ENCODE results near the gene MT1E.

DNA sequence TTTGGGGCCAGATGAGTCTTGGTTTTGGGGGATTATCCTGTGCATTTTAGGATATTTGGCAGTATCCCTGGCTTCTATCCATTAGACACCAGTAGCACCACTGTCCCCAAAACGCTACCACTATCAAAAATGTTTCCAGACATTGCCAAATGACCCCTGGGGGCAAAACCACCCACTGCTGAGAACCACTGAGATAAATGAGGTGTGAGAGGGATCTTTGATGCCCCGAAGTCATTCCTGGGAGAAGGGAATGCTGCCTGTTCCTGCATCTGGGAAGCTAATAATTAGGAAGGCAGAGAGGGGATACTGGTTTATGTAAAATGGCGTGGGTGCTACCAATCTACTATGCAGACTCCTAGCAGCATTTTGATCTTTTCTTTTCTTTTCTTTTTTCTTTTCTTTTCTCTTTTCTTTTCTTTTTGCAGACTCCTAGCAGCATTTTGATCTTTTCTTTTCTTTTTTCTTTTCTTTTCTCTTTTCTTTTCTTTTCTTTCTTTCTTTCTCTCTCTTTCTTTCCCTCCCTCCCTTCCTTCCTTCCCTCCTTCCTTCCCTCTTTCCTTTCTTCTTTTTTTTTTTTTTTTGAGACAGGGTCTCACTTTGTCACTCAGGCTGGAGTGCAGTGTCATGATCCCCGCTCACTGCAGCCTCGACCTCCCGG, 45.1 kb upstream of the MT1E start:
- TF ChIP-seq, protein P1, sequence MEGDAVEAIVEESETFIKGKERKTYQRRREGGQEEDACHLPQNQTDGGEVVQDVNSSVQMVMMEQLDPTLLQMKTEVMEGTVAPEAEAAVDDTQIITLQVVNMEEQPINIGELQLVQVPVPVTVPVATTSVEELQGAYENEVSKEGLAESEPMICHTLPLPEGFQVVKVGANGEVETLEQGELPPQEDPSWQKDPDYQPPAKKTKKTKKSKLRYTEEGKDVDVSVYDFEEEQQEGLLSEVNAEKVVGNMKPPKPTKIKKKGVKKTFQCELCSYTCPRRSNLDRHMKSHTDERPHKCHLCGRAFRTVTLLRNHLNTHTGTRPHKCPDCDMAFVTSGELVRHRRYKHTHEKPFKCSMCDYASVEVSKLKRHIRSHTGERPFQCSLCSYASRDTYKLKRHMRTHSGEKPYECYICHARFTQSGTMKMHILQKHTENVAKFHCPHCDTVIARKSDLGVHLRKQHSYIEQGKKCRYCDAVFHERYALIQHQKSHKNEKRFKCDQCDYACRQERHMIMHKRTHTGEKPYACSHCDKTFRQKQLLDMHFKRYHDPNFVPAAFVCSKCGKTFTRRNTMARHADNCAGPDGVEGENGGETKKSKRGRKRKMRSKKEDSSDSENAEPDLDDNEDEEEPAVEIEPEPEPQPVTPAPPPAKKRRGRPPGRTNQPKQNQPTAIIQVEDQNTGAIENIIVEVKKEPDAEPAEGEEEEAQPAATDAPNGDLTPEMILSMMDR (IDR thresholded peaks at IDR 0.05; ENCODE audit: control extremely low read depth in 1 of 3, insufficient read depth in 1 of 3, low read depth in 1 of 3, low read length in 3 of 3), result no peak
- TF ChIP-seq SRF (IDR thresholded peaks at IDR 0.05; ENCODE audit: low read depth, low read length) (no peak), EP300 (IDR thresholded peaks at IDR 0.05; ENCODE audit: borderline replicate concordance in 1 of 2, low read depth in 2 of 2, low read length in 2 of 2) (no peak), POLR2A (IDR thresholded peaks at IDR 0.05; ENCODE audit: control extremely low read depth in 1 of 2, low read depth in 2 of 2, low read length in 2 of 2) (no peak), RAD21 (IDR thresholded peaks at IDR 0.05 in 1 of 2, conservative IDR thresholded peaks at IDR 0.05 in 1 of 2; ENCODE audit: low read depth in 2 of 2, low read length in 2 of 2) (no peak)
